ENCODE data around the gene PALS2. TPM values are rescaled to one million over a fixed set of nuclear protein-coding genes. Genes with fewer than 3 reads are reported as not detected.

PALS2 gene, protein sequence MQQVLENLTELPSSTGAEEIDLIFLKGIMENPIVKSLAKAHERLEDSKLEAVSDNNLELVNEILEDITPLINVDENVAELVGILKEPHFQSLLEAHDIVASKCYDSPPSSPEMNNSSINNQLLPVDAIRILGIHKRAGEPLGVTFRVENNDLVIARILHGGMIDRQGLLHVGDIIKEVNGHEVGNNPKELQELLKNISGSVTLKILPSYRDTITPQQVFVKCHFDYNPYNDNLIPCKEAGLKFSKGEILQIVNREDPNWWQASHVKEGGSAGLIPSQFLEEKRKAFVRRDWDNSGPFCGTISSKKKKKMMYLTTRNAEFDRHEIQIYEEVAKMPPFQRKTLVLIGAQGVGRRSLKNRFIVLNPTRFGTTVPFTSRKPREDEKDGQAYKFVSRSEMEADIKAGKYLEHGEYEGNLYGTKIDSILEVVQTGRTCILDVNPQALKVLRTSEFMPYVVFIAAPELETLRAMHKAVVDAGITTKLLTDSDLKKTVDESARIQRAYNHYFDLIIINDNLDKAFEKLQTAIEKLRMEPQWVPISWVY
- total RNA-seq = 10 to 100 TPM; 16.0 to 27.3 TPM
- 10 to 100 TPM in 3 of 6 donors, 1 to 10 TPM in 3; 7.5 to 13.2 (median 10.0) TPM for polyA plus RNA-seq (ENCODE audit: insufficient read length in 6 of 6)
- long read RNA-seq, donor 1 = 0 reads
- long read RNA-seq, donor 2, partial matches to known transcripts = 0 of 2 reads
- long read RNA-seq, donor 2, other reads (novel, unspliced or antisense) = 0 of 2 reads
- long read RNA-seq, donor 3, full-length matches to known transcripts = 2 of 2 reads
- long read RNA-seq, donor 3, partial matches to known transcripts = 0 of 2 reads
- long read RNA-seq, donor 3, other reads (novel, unspliced or antisense) = 0 of 2 reads
- long read RNA-seq, donor 4, partial matches to known transcripts = 2 of 2 reads
- long read RNA-seq, donor 4, other reads (novel, unspliced or antisense) = 0 of 2 reads
- long read RNA-seq, donor 5 = 0 reads
- long read RNA-seq, donor 6 = 0 reads
- long read RNA-seq, donor 7, partial matches to known transcripts = 0 of 1 reads
- long read RNA-seq, donor 7, other reads (novel, unspliced or antisense) = 0 of 1 reads
- long read RNA-seq, donor 8, full-length matches to known transcripts = 1 of 1 reads
- long read RNA-seq, donor 8, partial matches to known transcripts = 0 of 1 reads
- long read RNA-seq, donor 8, other reads (novel, unspliced or antisense) = 0 of 1 reads
- long read RNA-seq, donor 9 = 0 reads
- long read RNA-seq, donor 10 = 0 reads
- long read RNA-seq, donor 11, full-length matches to known transcripts = 1 of 1 reads
- long read RNA-seq, donor 11, partial matches to known transcripts = 0 of 1 reads
- long read RNA-seq, donor 11, other reads (novel, unspliced or antisense) = 0 of 1 reads
- long read RNA-seq, donor 12, full-length matches to known transcripts = 1 of 1 reads
- long read RNA-seq, donor 12, partial matches to known transcripts = 0 of 1 reads
- long read RNA-seq, donor 12, other reads (novel, unspliced or antisense) = 0 of 1 reads

DNA sequence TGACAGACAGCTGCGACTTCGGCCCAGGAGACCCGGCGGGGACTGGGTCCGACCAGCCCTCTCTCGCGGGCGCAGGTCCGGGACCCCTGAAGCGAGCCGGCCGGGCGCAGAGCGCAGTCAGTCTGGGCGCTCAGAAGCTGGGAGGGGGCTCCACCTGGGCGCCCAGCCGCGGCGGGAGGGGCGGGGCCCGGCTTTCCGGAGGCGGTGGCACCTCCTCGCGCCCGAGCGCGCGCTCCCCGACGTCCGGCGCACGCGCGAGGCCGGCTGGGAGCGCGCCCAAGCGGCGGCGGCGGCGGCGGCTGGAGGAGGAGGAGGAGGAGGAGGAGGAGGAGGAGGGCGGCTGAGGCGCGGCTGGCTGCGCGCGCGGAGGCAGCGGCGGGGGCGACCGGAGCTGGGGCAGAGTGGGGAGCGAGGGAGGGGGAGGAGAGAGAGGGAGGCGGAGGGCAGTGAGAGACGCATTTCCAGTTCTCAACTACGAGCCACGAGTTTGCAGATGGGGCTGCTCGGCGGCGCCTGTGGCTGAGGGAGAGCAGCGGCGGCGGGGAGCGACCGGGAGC lies at the start of gene PALS2:
Gene PALS2, plus strand, starts transcription at position 456 of the 557 bp plus-strand sequence. CDS start 50,216 bp downstream, outside the sequence.
- Histone ChIP-seq H3K27ac (peak within 1 kb of the TSS; percentile 37 to 62), H3K9me3 (no peaks in the 10 kb centered on the region), H3K4me1 (peaks cover 0 to 14% of the 10 kb centered on the region in 2 donors), H3K36me3 (no peaks in the 10 kb centered on the region), H3K4me3 (peak within 1 kb of the TSS; percentile 60 to 69), H3K27me3 (peaks cover 0 to 67% of the 10 kb centered on the region in 2 donors)
- DNase-seq = peak; percentile 71 to 93 (median 78)
- ATAC-seq = peak; percentile 87
- TF ChIP-seq, protein P1, sequence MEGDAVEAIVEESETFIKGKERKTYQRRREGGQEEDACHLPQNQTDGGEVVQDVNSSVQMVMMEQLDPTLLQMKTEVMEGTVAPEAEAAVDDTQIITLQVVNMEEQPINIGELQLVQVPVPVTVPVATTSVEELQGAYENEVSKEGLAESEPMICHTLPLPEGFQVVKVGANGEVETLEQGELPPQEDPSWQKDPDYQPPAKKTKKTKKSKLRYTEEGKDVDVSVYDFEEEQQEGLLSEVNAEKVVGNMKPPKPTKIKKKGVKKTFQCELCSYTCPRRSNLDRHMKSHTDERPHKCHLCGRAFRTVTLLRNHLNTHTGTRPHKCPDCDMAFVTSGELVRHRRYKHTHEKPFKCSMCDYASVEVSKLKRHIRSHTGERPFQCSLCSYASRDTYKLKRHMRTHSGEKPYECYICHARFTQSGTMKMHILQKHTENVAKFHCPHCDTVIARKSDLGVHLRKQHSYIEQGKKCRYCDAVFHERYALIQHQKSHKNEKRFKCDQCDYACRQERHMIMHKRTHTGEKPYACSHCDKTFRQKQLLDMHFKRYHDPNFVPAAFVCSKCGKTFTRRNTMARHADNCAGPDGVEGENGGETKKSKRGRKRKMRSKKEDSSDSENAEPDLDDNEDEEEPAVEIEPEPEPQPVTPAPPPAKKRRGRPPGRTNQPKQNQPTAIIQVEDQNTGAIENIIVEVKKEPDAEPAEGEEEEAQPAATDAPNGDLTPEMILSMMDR (IDR thresholded peaks at IDR 0.05) = no peak
- intact Hi-C loops (cut with DNase I) = no loop called here

DNA sequence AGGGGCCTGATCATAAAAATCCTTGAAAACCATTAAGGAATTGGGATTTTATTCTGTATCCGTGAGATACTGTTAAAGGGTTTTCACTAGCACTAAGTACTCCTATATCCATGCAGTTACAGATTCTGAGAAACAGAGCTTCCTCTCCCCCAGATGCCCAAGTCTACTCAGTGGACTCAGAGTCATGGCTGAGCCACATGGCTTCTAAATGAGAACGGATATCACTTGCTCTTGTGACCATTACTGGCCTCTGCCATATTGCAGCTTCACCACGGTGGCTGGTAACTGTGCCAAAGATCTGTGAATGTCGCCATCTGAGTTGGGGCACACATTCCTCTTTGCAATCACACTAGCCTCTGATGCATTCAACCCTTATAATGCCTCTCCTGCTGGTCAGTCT lies 42.0 kb upstream of the PALS2 start:
- Histone ChIP-seq H3K4me1 (no peaks in the 10 kb centered on the region), H3K9me3 (no peaks in the 10 kb centered on the region)
- no peak for ATAC-seq

GRCh38 chr7:24536682-24537081 lies 36.6 kb upstream of the PALS2 start:
- intact Hi-C loops (cut with DNase I) = no loop called here

More for the DNA sequence above, 42.0 kb upstream of the PALS2 start:
- intact Hi-C loops (cut with DNase I) = no loop called here
- H3K36me3 ChIP-seq = no peaks in the 10 kb centered on the region
- DNase-seq = no peak
- TF ChIP-seq, protein P1 (IDR thresholded peaks at IDR 0.05) = no peak
- no peak overlapping the region for H3K4me3 ChIP-seq
- H3K27ac ChIP-seq = no peak overlapping the region
- no peaks in the 10 kb centered on the region for H3K27me3 ChIP-seq

GRCh38 chr7:24540956-24541355 lies 32.3 kb upstream of the PALS2 start:
- Histone ChIP-seq H3K4me3 (no peak overlapping the region), H3K36me3 (no peaks in the 10 kb centered on the region), H3K27me3 (no peaks in the 10 kb centered on the region), H3K27ac (no peak overlapping the region), H3K9me3 (no peaks in the 10 kb centered on the region), H3K4me1 (no peaks in the 10 kb centered on the region)
- TF ChIP-seq, protein P1 (IDR thresholded peaks at IDR 0.05) = no peak
- no peak for DNase-seq
- ATAC-seq = no peak
- intact Hi-C loops (cut with DNase I) = no loop called here

More at GRCh38 chr7:24536682-24537081, 36.6 kb upstream of the PALS2 start:
- no peak for DNase-seq
- no peak overlapping the region for H3K4me3 ChIP-seq
- no peaks in the 10 kb centered on the region for H3K27me3 ChIP-seq
- no peaks in the 10 kb centered on the region for H3K4me1 ChIP-seq
- no peaks in the 10 kb centered on the region for H3K36me3 ChIP-seq
- H3K9me3 ChIP-seq = no peaks in the 10 kb centered on the region
- TF ChIP-seq, protein P1 (IDR thresholded peaks at IDR 0.05) = no peak
- no peak for ATAC-seq
- H3K27ac ChIP-seq = no peak overlapping the region

Data from left lung (tissue), 14 donors.